ENCODE results near the gene ZFYVE19.
"Not testable (repeated sequence)": the region's sequence is repeated elsewhere in the genome, so short reads cannot be mapped to it uniquely, and the experiment has no call there.

Gene ZFYVE19

GRCh38 chr15:40846841-40847222 is 39.9 kb downstream of the ZFYVE19 start:
- DNase-seq (ENCODE audit: low read depth, low spot score) = no peak

GRCh38 chr15:40847223-40847961 is 40.5 kb downstream of the ZFYVE19 start:
- DNase-seq (ENCODE audit: low read depth, low spot score) = no peak

- no peak for DNase-seq (ENCODE audit: low read depth, low spot score)
Measured at GRCh38 chr15:40850576-40851112, 43.8 kb downstream of the ZFYVE19 start.

- DNase-seq (ENCODE audit: low read depth, low spot score) = no peak
Measured at GRCh38 chr15:40852529-40852928, 45.6 kb downstream of the ZFYVE19 start.

GRCh38 chr15:40853241-40853890 is 46.5 kb downstream of the ZFYVE19 start:
- DNase-seq (ENCODE audit: low read depth, low spot score) = no peak

GRCh38 chr15:40854161-40854560 is 47.3 kb downstream of the ZFYVE19 start:
- DNase-seq (ENCODE audit: low read depth, low spot score) = no peak

- no peak for DNase-seq (ENCODE audit: low read depth, low spot score)
Measured at GRCh38 chr15:40855706-40856234, 48.9 kb downstream of the ZFYVE19 start.

GRCh38 chr15:40856746-40857145 is 49.9 kb downstream of the ZFYVE19 start:
- DNase-seq (ENCODE audit: low read depth, low spot score) = no peak

- no peak for DNase-seq (ENCODE audit: low read depth, low spot score)
Measured at GRCh38 chr15:40857601-40858341, 50.9 kb downstream of the ZFYVE19 start.

- DNase-seq (ENCODE audit: low read depth, low spot score) = no peak
Measured at GRCh38 chr15:40858706-40859105, 51.8 kb downstream of the ZFYVE19 start.

GRCh38 chr15:40859206-40859851 is 52.4 kb downstream of the ZFYVE19 start:
- DNase-seq (ENCODE audit: low read depth, low spot score) = no peak

- not testable (repeated sequence) for DNase-seq (ENCODE audit: low read depth, low spot score)
Measured at GRCh38 chr15:40861147-40861546, 54.3 kb downstream of the ZFYVE19 start.

GRCh38 chr15:40863660-40864270 is 56.9 kb downstream of the ZFYVE19 start:
- no peak for DNase-seq (ENCODE audit: low read depth, low spot score)

Measured in iPS DF 19.7 (cell line).